ENCODE measurements around the gene COL11A2.

The COL11A2 gene

DNA sequence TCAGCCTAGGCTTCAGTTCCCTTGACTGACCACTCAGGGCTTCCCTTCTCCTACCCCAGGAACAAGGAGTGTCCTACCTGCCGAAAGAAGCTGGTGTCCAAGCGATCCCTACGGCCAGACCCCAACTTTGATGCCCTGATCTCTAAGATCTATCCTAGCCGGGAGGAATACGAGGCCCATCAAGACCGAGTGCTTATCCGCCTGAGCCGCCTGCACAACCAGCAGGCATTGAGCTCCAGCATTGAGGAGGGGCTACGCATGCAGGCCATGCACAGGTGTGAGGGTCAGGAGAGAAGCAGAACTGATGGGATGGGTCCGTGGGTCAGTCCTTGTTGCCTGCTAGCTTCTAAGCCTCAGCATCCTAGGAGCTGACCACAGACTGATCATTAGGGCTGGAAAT, 17.6 kb upstream of the COL11A2 start:
- Histone ChIP-seq H3K27me3 (ENCODE audit: low read length) (no peaks in the 10 kb centered on the region), H3K9me2 (replicated peaks; ENCODE audit: insufficient read depth, low read length) (no peaks in the 10 kb centered on the region), H3K36me3 (ENCODE audit: low read length) (no peaks in the 10 kb centered on the region), H3K9ac (ENCODE audit: low read length) (no peak overlapping the region), H2AFZ (ENCODE audit: low read depth, low read length, severe bottlenecking) (no peak overlapping the region), H3K4me3 (ENCODE audit: insufficient read depth, low read length, poor library complexity, severe bottlenecking) (no peak overlapping the region), H3K79me2 (ENCODE audit: insufficient read depth, low read length) (no peaks in the 10 kb centered on the region), H3F3A (ENCODE audit: insufficient read depth) (peaks cover 16% of the 10 kb centered on the region), H4K20me1 (ENCODE audit: low read depth, low read length) (no peaks in the 10 kb centered on the region), H3K9me3 (ENCODE audit: insufficient read depth, low read length) (no peaks in the 10 kb centered on the region), H3K4me2 (ENCODE audit: low read depth, low read length, poor library complexity, severe bottlenecking) (no peak overlapping the region), H3K27ac (ENCODE audit: low read depth, low read length) (no peak overlapping the region)
- TF ChIP-seq EZH2phosphoT487 (conservative IDR thresholded peaks at IDR 0.05; ENCODE audit: low read length), result no peak
- TF ChIP-seq, protein P1, sequence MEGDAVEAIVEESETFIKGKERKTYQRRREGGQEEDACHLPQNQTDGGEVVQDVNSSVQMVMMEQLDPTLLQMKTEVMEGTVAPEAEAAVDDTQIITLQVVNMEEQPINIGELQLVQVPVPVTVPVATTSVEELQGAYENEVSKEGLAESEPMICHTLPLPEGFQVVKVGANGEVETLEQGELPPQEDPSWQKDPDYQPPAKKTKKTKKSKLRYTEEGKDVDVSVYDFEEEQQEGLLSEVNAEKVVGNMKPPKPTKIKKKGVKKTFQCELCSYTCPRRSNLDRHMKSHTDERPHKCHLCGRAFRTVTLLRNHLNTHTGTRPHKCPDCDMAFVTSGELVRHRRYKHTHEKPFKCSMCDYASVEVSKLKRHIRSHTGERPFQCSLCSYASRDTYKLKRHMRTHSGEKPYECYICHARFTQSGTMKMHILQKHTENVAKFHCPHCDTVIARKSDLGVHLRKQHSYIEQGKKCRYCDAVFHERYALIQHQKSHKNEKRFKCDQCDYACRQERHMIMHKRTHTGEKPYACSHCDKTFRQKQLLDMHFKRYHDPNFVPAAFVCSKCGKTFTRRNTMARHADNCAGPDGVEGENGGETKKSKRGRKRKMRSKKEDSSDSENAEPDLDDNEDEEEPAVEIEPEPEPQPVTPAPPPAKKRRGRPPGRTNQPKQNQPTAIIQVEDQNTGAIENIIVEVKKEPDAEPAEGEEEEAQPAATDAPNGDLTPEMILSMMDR (IDR thresholded peaks at IDR 0.05; ENCODE audit: insufficient read depth, low read length, poor library complexity, severe bottlenecking), result no peak

DNA sequence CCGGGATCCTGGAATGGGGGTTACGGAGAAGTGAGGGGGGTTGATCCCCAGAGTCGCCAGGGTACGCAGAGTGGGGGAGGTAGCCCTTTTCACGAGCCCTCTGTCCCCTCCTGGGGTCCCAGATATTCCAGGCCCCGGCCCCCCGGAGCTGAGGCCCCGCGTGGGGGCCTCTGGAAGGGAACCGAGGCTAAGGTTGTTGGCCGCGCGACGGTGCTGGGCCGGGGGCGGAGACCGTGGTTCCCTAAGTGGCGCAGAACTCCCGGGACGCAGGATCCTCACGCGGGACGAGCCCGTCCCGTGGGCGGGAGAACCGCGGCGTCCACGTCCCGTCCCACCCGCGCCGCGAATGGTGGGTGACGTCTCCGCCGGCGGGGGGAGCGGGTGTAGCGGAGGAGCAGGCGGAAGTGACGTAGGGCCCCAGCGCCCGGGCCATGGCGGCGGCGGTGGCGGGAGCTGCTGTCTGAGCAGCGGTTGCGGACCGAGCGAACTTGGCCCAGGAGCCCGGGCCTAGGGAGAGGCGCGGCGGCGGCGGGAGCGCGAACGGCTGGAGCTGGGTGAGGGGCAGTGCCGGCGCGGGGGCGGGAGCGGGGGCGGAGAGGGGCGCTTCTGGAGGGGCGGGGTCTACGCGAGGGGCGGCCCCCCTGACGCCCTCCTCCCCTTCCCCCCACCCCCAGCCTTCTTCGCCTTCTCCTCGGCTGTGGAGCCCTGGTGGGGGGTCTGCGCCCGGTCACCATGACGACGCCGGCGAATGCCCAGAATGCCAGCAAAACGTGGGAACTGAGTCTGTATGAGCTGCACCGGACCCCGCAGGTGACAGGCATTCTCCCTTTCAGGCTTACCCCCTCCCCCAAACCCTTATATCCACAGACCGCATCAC, 16.1 kb upstream of the COL11A2 start, which contains the start of gene RING1:
Gene RING1, plus strand, starts transcription at position 410 of the 877 bp plus-strand sequence. Its CDS starts 323 bp downstream, at position 733.
- peak within 1 kb of the TSS; percentile 49 for H3K27ac ChIP-seq (ENCODE audit: low read depth, low read length)
- TF ChIP-seq EZH2phosphoT487 (conservative IDR thresholded peaks at IDR 0.05; ENCODE audit: low read length), result no peak
- TF ChIP-seq, protein P1 (IDR thresholded peaks at IDR 0.05; ENCODE audit: insufficient read depth, low read length, poor library complexity, severe bottlenecking), result no peak
- H3K9me3 ChIP-seq (ENCODE audit: insufficient read depth, low read length), result no peaks in the 10 kb centered on the region
- H4K20me1 ChIP-seq (ENCODE audit: low read depth, low read length), result no peaks in the 10 kb centered on the region
- no peaks in the 10 kb centered on the region for H3K79me2 ChIP-seq (ENCODE audit: insufficient read depth, low read length)
- H3K27me3 ChIP-seq (ENCODE audit: low read length), result no peaks in the 10 kb centered on the region
- peak within 1 kb of the TSS; percentile 87 for H2AFZ ChIP-seq (ENCODE audit: low read depth, low read length, severe bottlenecking)
- peak within 1 kb of the TSS; percentile 84 for H3K4me2 ChIP-seq (ENCODE audit: low read depth, low read length, poor library complexity, severe bottlenecking)
- H3K9me2 ChIP-seq (replicated peaks; ENCODE audit: insufficient read depth, low read length), result no peaks in the 10 kb centered on the region
- H3K4me3 ChIP-seq (ENCODE audit: insufficient read depth, low read length, poor library complexity, severe bottlenecking), result peak within 1 kb of the TSS; percentile 71
- H3K36me3 ChIP-seq (ENCODE audit: low read length), result no peaks in the 10 kb centered on the region
- H3K9ac ChIP-seq (ENCODE audit: low read length), result peak within 1 kb of the TSS; percentile 85
- H3F3A ChIP-seq (ENCODE audit: insufficient read depth), result peaks cover 24% of the 10 kb centered on the region

DNA sequence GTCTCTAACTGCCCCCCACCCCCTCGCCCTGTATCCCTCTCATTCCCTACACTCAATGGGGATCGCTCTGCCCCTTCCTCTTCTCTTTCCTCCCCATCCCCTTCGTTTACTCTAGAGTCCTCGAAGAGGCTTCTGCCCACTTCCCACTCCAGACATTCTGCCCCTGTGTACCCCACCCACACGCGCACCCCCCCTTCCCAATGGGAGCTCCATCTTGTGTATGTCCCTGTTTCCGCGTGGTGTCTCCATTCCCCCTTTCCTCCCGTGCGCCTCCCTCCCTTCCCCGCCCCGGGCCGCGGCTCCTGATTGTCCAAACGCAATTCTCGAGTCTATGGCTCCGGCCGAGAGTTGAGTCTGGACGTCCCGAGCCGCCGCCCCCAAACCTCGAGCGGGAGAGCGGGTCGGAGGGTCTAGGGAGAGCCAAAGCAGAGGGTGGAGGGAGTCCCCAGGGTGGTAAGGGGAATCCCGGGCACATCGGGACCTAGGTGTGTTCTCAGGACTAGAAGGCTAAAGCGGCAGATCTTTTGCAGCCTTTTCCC, 15.4 kb upstream of the COL11A2 start:
- peaks cover 30% of the 10 kb centered on the region for H3F3A ChIP-seq (ENCODE audit: insufficient read depth)
- H3K27me3 ChIP-seq (ENCODE audit: low read length), result no peaks in the 10 kb centered on the region
- H3K9me3 ChIP-seq (ENCODE audit: insufficient read depth, low read length), result no peaks in the 10 kb centered on the region
- H3K4me3 ChIP-seq (ENCODE audit: insufficient read depth, low read length, poor library complexity, severe bottlenecking), result peak overlapping the region; percentile 71
- H2AFZ ChIP-seq (ENCODE audit: low read depth, low read length, severe bottlenecking), result peak overlapping the region; percentile 87
- H3K9ac ChIP-seq (ENCODE audit: low read length), result peak overlapping the region; percentile 85
- 0 out of 2 replicates have a peak, but pooled peaks cover 3% of the 10 kb centered on the region for H3K36me3 ChIP-seq (ENCODE audit: low read length)
- peak overlapping the region; percentile 49 for H3K27ac ChIP-seq (ENCODE audit: low read depth, low read length)
- H3K79me2 ChIP-seq (ENCODE audit: insufficient read depth, low read length), result no peaks in the 10 kb centered on the region
- no peaks in the 10 kb centered on the region for H3K9me2 ChIP-seq (replicated peaks; ENCODE audit: insufficient read depth, low read length)
- no peaks in the 10 kb centered on the region for H4K20me1 ChIP-seq (ENCODE audit: low read depth, low read length)
- no peak for TF ChIP-seq EZH2phosphoT487 (conservative IDR thresholded peaks at IDR 0.05; ENCODE audit: low read length)
- TF ChIP-seq, protein P1 (IDR thresholded peaks at IDR 0.05; ENCODE audit: insufficient read depth, low read length, poor library complexity, severe bottlenecking), result no peak
- H3K4me2 ChIP-seq (ENCODE audit: low read depth, low read length, poor library complexity, severe bottlenecking), result peak overlapping the region; percentile 84

Data from SU-DHL-6 (cell line).